ENCODE data around the gene DPEP1.
"Not testable (repeated sequence)": the region's sequence is repeated elsewhere in the genome, so short reads cannot be mapped to it uniquely, and the experiment has no call there.

DNA sequence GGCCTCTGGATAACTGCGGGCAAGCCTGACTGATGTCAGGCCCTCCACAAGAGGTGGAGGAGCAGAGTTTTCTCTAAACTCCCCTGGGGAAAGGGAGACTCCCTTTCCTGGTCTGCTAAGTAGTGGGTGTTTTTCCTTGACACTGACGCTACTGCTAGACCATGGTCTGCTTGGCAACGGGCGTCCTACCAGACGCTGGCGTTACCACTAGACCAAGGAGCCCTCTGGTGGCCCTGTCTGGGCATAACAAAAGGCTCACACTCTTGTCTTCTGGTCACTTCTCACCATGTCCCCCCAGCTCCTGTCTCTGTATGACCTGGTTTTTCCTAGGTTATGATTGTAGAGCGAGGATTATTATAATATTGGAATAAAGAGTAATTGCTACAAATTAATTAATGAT, 53.6 kb downstream of the DPEP1 start:
- TF ChIP-seq, protein P1, sequence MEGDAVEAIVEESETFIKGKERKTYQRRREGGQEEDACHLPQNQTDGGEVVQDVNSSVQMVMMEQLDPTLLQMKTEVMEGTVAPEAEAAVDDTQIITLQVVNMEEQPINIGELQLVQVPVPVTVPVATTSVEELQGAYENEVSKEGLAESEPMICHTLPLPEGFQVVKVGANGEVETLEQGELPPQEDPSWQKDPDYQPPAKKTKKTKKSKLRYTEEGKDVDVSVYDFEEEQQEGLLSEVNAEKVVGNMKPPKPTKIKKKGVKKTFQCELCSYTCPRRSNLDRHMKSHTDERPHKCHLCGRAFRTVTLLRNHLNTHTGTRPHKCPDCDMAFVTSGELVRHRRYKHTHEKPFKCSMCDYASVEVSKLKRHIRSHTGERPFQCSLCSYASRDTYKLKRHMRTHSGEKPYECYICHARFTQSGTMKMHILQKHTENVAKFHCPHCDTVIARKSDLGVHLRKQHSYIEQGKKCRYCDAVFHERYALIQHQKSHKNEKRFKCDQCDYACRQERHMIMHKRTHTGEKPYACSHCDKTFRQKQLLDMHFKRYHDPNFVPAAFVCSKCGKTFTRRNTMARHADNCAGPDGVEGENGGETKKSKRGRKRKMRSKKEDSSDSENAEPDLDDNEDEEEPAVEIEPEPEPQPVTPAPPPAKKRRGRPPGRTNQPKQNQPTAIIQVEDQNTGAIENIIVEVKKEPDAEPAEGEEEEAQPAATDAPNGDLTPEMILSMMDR (conservative IDR thresholded peaks at IDR 0.05; ENCODE audit: low read length): 0 out of 2 replicates have a peak, but pooled peaks have one; percentile 16
- not testable (repeated sequence) for TF ChIP-seq EZH2phosphoT487 (IDR thresholded peaks at IDR 0.05; ENCODE audit: borderline replicate concordance)
